Heart left ventricle (tissue), 13 donors: Measurements from ENCODE around the gene RTEL1.

ENCODE experiments used
- CTCF ChIP-seq, 12 donors: fragments of 200-600 bp; sonication (generic) in 4 of 12; IDR thresholded peaks; one replicate each; pipeline versions ENCODE4 v1.5.0 to v1.8.0; 2018 to 2022; ENCODE audit warnings: antibody characterized with exemption in 12 of 12, mild to moderate bottlenecking in 5 of 12
- POLR2A ChIP-seq, 2 donors: fragments of 450-650 bp; IDR thresholded peaks; one replicate each; pipeline ENCODE4 v1.6.1; 2017; ENCODE audit warnings: antibody characterized with exemption in 2 of 2, mild to moderate bottlenecking in 2 of 2, moderate library complexity in 2 of 2
- donor health status: ischemic (EF 13 %, LVEDD 7.1; RV severe dilation, severe dysfunction).
- donor health status: DM: no; HTN: yes; CAD: no.
- donor health status: DM: no; HTN: no; CAD: no.
- donor health status: ischemic (EF 25% LVEDD 6.9; RV normal size, moderate dysfunction).
- donor health status: ischemic (EF 25% LVEDD 5.7; RV mildly dilated, moderate dysfunction).
- donor health status: ischemic (EF 35%, LVEDD 5.7; RV mildly dilated, moderate dysfunction).
- donor health status: nonischemic (EF 11% LVEDD 7.7; RV severe dilation, severe dysfunction).
- donor health status: DM: yes; HTN: yes; CAD: no.
- donor health status: PGD.
- donor health status: ischemic (EF 29% LVEDD 5.4; RV normal size, mild dysfunction).
- donor health status: nonischemic (EF 23%, LVEDD 6.1; RV moderate dilation, normal function).

GRCh38 chr20:63711085-63711645 is 53.1 kb downstream of the RTEL1 start:
- no peak for TF ChIP-seq CTCF (IDR thresholded peaks at IDR 0.05)
- TF ChIP-seq POLR2A (IDR thresholded peaks at IDR 0.05), result no peak
